ENCODE data around the gene TIMP4.

GRCh38 chr3:12196684-12197083 is 38.0 kb upstream of the TIMP4 start:
- TF ChIP-seq YY1 (IDR thresholded peaks at IDR 0.05; ENCODE audit: insufficient read depth, insufficient read length) (no peak), ZNF274 (IDR thresholded peaks at IDR 0.05; ENCODE audit: low read depth, low read length) (no peak), SUZ12 (IDR thresholded peaks at IDR 0.05; ENCODE audit: extremely low read depth, insufficient read depth, insufficient read length) (no peak)
